Duodenal mucosa (tissue), 2 donors: ENCODE data around the gene BNIP3.
"Not testable (repeated sequence)": the region's sequence is repeated elsewhere in the genome, so short reads cannot be mapped to it uniquely, and the experiment has no call there.

ENCODE experiments used
- H3K27ac ChIP-seq: one replicate; pipeline ENCODE4 v1.7.0; 2013; ENCODE audit warnings: low read depth, low read length
- H3K27me3 ChIP-seq, 2 donors: one replicate each; pipeline ENCODE4 v1.7.0; 2013; ENCODE audit warnings: low read length in 2 of 2, control low read depth in 1 of 2; ENCODE audit not compliant: insufficient read depth in 2 of 2, control insufficient read depth in 1 of 2
- H3K36me3 ChIP-seq, 2 donors: one replicate each; pipeline ENCODE4 v1.7.0; 2013; ENCODE audit warnings: low read length in 2 of 2, control low read depth in 1 of 2; ENCODE audit not compliant: insufficient read depth in 2 of 2, control insufficient read depth in 1 of 2
- H3K4me1 ChIP-seq, 2 donors: one replicate each; pipeline ENCODE4 v1.7.0; 2013; ENCODE audit warnings: low read length in 2 of 2, control low read depth in 1 of 2; ENCODE audit not compliant: insufficient read depth in 2 of 2, control insufficient read depth in 1 of 2
- H3K4me3 ChIP-seq, 2 donors: one replicate each; pipeline ENCODE4 v1.7.0; 2013; ENCODE audit warnings: low read length in 2 of 2, low read depth in 1 of 2
- H3K9ac ChIP-seq, 2 donors: one replicate each; pipeline ENCODE4 v1.7.0; 2013; ENCODE audit warnings: low read length in 2 of 2, low read depth in 1 of 2
- H3K9me3 ChIP-seq, 2 donors: one replicate each; pipeline ENCODE4 v1.7.0; 2013; ENCODE audit warnings: low read length in 2 of 2, control low read depth in 1 of 2; ENCODE audit not compliant: control insufficient read depth in 1 of 2

BNIP3 gene

DNA sequence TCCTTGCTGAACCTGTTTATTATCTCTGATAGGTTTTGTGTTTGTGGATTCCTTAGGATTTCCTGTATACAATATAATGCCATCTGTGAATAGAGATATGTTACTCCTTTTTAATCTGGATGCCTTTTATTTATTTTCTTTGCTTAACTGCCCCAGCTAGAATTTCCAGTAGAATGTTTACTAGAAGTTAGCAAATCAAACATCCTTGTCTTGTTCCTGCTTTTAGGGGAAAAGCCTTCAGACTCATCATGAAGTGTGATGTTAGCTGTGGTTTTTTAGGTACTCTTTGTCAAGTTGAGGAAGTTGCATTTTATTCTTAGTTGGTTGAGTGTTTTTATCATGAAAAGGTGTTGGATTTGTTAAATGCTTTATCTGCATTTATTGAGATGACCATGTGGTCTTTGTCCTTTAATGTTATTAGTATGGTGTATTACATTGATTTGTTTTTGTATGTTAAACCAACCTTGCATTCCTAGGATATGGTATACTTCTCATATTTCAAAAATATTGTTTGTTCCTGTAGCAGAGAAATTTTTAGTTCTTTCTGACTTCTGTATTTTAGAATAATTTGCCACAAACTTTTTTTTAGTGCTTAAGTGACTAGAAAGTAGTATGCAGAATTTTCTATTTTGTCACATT is 56.6 kb downstream of the BNIP3 start:
- peaks cover 0 to 5% of the 10 kb centered on the region in 2 donors for H3K9me3 ChIP-seq
- H3K4me1 ChIP-seq = peaks cover 6 to 7% of the 10 kb centered on the region in 2 donors
- H3K27me3 ChIP-seq = no peaks in the 10 kb centered on the region
- H3K9ac ChIP-seq = no peak overlapping the region
- H3K36me3 ChIP-seq = peaks cover 4 to 7% of the 10 kb centered on the region in 2 donors
- no peak overlapping the region for H3K4me3 ChIP-seq
- no peak overlapping the region for H3K27ac ChIP-seq

DNA sequence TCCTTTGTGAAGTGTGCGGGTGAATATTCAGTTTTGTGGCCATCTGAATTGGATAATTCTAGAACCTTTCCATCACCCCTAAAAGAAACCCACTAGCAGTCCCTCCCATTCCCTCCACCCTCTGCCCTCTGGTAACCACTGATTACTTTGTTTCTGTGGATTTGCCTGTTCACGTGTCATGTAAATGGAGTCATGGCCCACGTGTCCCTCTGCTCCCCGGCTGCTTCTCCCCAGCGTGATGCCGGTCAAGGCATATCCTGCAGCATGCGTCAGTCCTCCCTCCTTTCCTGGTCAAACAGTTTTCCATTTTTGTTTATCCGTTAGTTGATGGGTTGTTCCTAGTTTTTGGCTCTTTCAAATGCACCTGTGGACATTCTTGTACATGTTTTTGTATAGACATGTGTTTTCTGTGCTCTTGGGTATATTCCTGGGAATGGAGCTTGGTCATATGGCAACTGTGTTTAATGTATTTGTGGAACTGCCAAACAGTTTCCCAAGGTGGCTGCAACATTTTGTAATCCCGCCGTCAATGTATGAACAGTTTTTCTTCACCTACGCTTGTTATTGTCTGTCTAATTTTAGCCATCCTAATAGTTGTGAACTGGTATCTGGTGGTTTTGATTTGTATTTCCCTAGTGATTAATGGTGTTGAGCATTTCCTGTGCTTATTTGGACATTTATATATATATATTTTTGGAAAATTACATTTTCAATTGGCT is 58.5 kb downstream of the BNIP3 start:
- Histone ChIP-seq H3K27me3 (no peaks in the 10 kb centered on the region), H3K4me1 (peaks cover 6 to 7% of the 10 kb centered on the region in 2 donors), H3K27ac (no peak overlapping the region), H3K9ac (no peak overlapping the region), H3K4me3 (no peak overlapping the region), H3K9me3 (peaks cover 0 to 5% of the 10 kb centered on the region in 2 donors), H3K36me3 (peaks cover 0 to 8% of the 10 kb centered on the region in 2 donors)

- no peak overlapping the region for H3K27ac ChIP-seq
- peaks cover 0 to 5% of the 10 kb centered on the region in 2 donors for H3K9me3 ChIP-seq
- peaks cover 0 to 3% of the 10 kb centered on the region in 2 donors for H3K36me3 ChIP-seq
- H3K4me1 ChIP-seq = no peaks in the 10 kb centered on the region
- no peak overlapping the region for H3K4me3 ChIP-seq
- no peaks in the 10 kb centered on the region for H3K27me3 ChIP-seq
- no peak overlapping the region for H3K9ac ChIP-seq
These were observed 60.5 kb downstream of the BNIP3 start for GRCh38 chr10:131921184-131921583.

DNA sequence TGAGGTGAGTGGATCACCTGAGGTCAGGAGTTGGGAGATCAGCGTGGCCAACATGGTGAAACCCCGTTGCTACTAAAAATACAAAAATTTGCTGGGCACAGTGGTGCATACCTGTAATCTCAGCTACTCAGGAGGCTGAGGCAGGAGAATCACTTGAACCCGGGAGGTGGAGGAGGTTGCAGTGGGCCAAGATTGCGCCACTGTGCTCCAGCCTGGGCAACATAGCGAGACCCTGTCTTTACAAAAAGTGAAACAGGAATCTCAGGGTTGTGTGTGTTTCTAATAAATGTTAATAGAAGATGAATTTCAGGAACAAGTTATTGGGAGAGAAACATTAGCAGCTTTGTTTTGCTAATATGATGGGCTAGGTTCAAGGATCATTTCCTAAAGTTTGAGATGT is 61.0 kb downstream of the BNIP3 start:
- H3K4me1 ChIP-seq = no peaks in the 10 kb centered on the region
- peaks cover 0 to 5% of the 10 kb centered on the region in 2 donors for H3K9me3 ChIP-seq
- H3K36me3 ChIP-seq = peaks cover 0 to 3% of the 10 kb centered on the region in 2 donors
- no peak overlapping the region for H3K9ac ChIP-seq
- no peaks in the 10 kb centered on the region for H3K27me3 ChIP-seq
- H3K27ac ChIP-seq = no peak overlapping the region
- no peak overlapping the region for H3K4me3 ChIP-seq

DNA sequence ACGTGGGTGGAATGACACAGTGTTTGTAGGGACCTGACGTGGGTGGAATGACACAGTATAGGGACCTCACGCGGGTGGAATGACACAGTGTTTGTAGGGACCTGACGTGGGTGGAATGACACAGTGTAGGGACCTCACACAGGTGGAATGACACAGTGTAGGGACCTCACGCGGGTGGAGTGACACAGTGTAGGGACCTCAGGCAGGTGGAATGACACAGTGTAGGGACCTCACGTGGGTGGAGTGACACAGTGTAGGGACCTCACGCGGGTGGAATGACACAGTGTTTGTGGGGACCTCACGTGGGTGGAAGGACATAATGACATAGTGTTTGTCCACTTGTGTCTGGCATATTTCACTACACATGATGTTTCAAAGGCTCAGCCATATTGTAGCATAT is 61.6 kb downstream of the BNIP3 start:
- H3K4me3 ChIP-seq = no peak overlapping the region
- no peak overlapping the region for H3K27ac ChIP-seq
- H3K9me3 ChIP-seq = peaks cover 0 to 3% of the 10 kb centered on the region in 2 donors
- H3K4me1 ChIP-seq = no peaks in the 10 kb centered on the region
- H3K36me3 ChIP-seq = peaks cover 0 to 3% of the 10 kb centered on the region in 2 donors
- H3K27me3 ChIP-seq = no peaks in the 10 kb centered on the region
- no peak overlapping the region for H3K9ac ChIP-seq

- H3K36me3 ChIP-seq, H3K27me3 ChIP-seq, H3K27ac ChIP-seq, H3K4me1 ChIP-seq, H3K4me3 ChIP-seq, H3K9me3 ChIP-seq, H3K9ac ChIP-seq: not testable (repeated sequence)
These were observed 62.3 kb downstream of the BNIP3 start for GRCh38 chr10:131919461-131919860.
